Ectodermal cell (in vitro differentiated cells): ENCODE data around the gene TSTD1.

ENCODE experiments used
- H3K27ac ChIP-seq: 2 replicates; pipeline ENCODE4 v1.7.0; 2013; ENCODE audit warnings: mild to moderate bottlenecking, low read depth, low read length; ENCODE audit not compliant: insufficient read depth, poor library complexity, severe bottlenecking
- H3K27me3 ChIP-seq: 2 replicates; pipeline ENCODE4 v1.7.0; 2013; ENCODE audit warnings: mild to moderate bottlenecking, low read length; ENCODE audit not compliant: insufficient read depth, control insufficient read depth, poor library complexity, severe bottlenecking
- H3K36me3 ChIP-seq: one replicate; pipeline ENCODE4 v1.7.0; 2013; ENCODE audit warnings: low read length; ENCODE audit not compliant: control insufficient read depth, insufficient read depth
- H3K4me1 ChIP-seq: one replicate; pipeline ENCODE4 v1.7.0; 2013; ENCODE audit warnings: low read length; ENCODE audit not compliant: control insufficient read depth, insufficient read depth
- H3K4me3 ChIP-seq: 2 replicates; pipeline ENCODE4 v1.7.0; 2013; ENCODE audit warnings: low read depth, low read length, control low read depth; ENCODE audit not compliant: insufficient read depth
- H3K9me3 ChIP-seq: 2 replicates; pipeline ENCODE4 v1.7.0; 2013; ENCODE audit warnings: mild to moderate bottlenecking, low read length, moderate library complexity; ENCODE audit not compliant: control insufficient read depth
- WGBS, 2 experiments: methylation state at CpG; one replicate each; pipeline ENCODE4 v1.1.7; 2013; ENCODE audit warnings: missing lambda C conversion rate in 2 of 2; 5-methylcytosine and 5-hydroxymethylcytosine counted together

The TSTD1 gene

GRCh38 chr1:161051219-161051618 is 12.5 kb upstream of the TSTD1 start:
- H3K27me3 ChIP-seq, result peaks cover 13% of the 10 kb centered on the region
- no peaks in the 10 kb centered on the region for H3K4me1 ChIP-seq
- H3K27ac ChIP-seq, result no peak overlapping the region
- H3K9me3 ChIP-seq, result no peaks in the 10 kb centered on the region
- no peaks in the 10 kb centered on the region for H3K36me3 ChIP-seq
- no peak overlapping the region for H3K4me3 ChIP-seq
- 92 to 93% methylated on average over 10 of the region's 10 CpGs for WGBS, 2 experiments

GRCh38 chr1:161048949-161049722 is 10.4 kb upstream of the TSTD1 start:
- no peak overlapping the region for H3K27ac ChIP-seq
- 91 to 92% methylated on average over 5 of the region's 5 CpGs for WGBS, 2 experiments
- H3K36me3 ChIP-seq, result no peaks in the 10 kb centered on the region
- H3K4me3 ChIP-seq, result no peak overlapping the region
- peaks cover 4% of the 10 kb centered on the region for H3K4me1 ChIP-seq
- no peaks in the 10 kb centered on the region for H3K9me3 ChIP-seq
- H3K27me3 ChIP-seq, result peaks cover 13% of the 10 kb centered on the region

GRCh38 chr1:161047436-161048420 is 9.0 kb upstream of the TSTD1 start:
- no peak overlapping the region for H3K4me3 ChIP-seq
- WGBS, 2 experiments, result 95 to 96% methylated on average over 18 of the region's 18 CpGs
- H3K27me3 ChIP-seq, result peaks cover 13% of the 10 kb centered on the region
- H3K27ac ChIP-seq, result no peak overlapping the region
- H3K4me1 ChIP-seq, result peaks cover 6% of the 10 kb centered on the region
- peaks cover 5% of the 10 kb centered on the region for H3K36me3 ChIP-seq
- no peaks in the 10 kb centered on the region for H3K9me3 ChIP-seq

GRCh38 chr1:161046605-161047228 is 8.0 kb upstream of the TSTD1 start:
- H3K9me3 ChIP-seq, result no peaks in the 10 kb centered on the region
- WGBS, 2 experiments, result 81 to 88% methylated on average over 2 of the region's 2 CpGs
- H3K36me3 ChIP-seq, result peaks cover 7% of the 10 kb centered on the region
- H3K27me3 ChIP-seq, result peaks cover 13% of the 10 kb centered on the region
- peaks cover 6% of the 10 kb centered on the region for H3K4me1 ChIP-seq
- H3K27ac ChIP-seq, result no peak overlapping the region
- H3K4me3 ChIP-seq, result peak overlapping the region; percentile 64

GRCh38 chr1:161045736-161046604 is 7.2 kb upstream of the TSTD1 start, which contains the start of gene USF1:
Gene USF1, minus strand, starts transcription at chr1:161045977. Its CDS starts 2,702 bp downstream, at chr1:161043275.
- WGBS, 2 experiments, result 1% methylated on average over 29 of the region's 29 CpGs
- H3K27ac ChIP-seq, result peak within 1 kb of the TSS; percentile 96
- H3K27me3 ChIP-seq, result peaks cover 13% of the 10 kb centered on the region

GRCh38 chr1:161044908-161045735 is 6.4 kb upstream of the TSTD1 start:
- H3K27ac ChIP-seq, result peak overlapping the region; percentile 96
- peaks cover 13% of the 10 kb centered on the region for H3K27me3 ChIP-seq
- peaks cover 6% of the 10 kb centered on the region for H3K4me1 ChIP-seq
- peaks cover 14% of the 10 kb centered on the region for H3K36me3 ChIP-seq
- H3K9me3 ChIP-seq, result no peaks in the 10 kb centered on the region
- H3K4me3 ChIP-seq, result peak overlapping the region; percentile 64
- WGBS, 2 experiments, result 2% methylated on average over 48 of the region's 48 CpGs

More at GRCh38 chr1:161045736-161046604, 7.2 kb upstream of the TSTD1 start, which contains the start of gene USF1:
- no peaks in the 10 kb centered on the region for H3K9me3 ChIP-seq
- peak within 1 kb of the TSS; percentile 64 for H3K4me3 ChIP-seq
- peaks cover 7% of the 10 kb centered on the region for H3K36me3 ChIP-seq
- peaks cover 6% of the 10 kb centered on the region for H3K4me1 ChIP-seq

- Histone ChIP-seq H3K4me1 (peaks cover 6% of the 10 kb centered on the region), H3K4me3 (peak overlapping the region; percentile 64), H3K27me3 (peaks cover 13% of the 10 kb centered on the region), H3K9me3 (no peaks in the 10 kb centered on the region), H3K27ac (peak overlapping the region; percentile 96), H3K36me3 (peaks cover 20% of the 10 kb centered on the region)
Observed at GRCh38 chr1:161044535-161044907, 5.8 kb upstream of the TSTD1 start.

- no peaks in the 10 kb centered on the region for H3K27me3 ChIP-seq
- peaks cover 6% of the 10 kb centered on the region for H3K4me1 ChIP-seq
- 92 to 97% methylated on average over 5 of the region's 5 CpGs for WGBS, 2 experiments
- no peak overlapping the region for H3K4me3 ChIP-seq
- H3K9me3 ChIP-seq, result no peaks in the 10 kb centered on the region
- H3K27ac ChIP-seq, result no peak overlapping the region
- peaks cover 22% of the 10 kb centered on the region for H3K36me3 ChIP-seq
Observed at GRCh38 chr1:161039546-161039945, 782 bp upstream of the TSTD1 start.

GRCh38 chr1:161039154-161039545 is 386 bp upstream of the TSTD1 start:
- Histone ChIP-seq H3K4me1 (peaks cover 2% of the 10 kb centered on the region), H3K36me3 (peaks cover 22% of the 10 kb centered on the region), H3K4me3 (peak overlapping the region; percentile 84), H3K27me3 (no peaks in the 10 kb centered on the region), H3K27ac (no peak overlapping the region), H3K9me3 (no peaks in the 10 kb centered on the region)
- WGBS, 2 experiments, result 10 to 19% methylated on average over 2 of the region's 3 CpGs
